Left ventricle myocardium inferior (tissue), 1 donor: ENCODE data around the gene CDC42EP1. TPM values are rescaled to one million over a fixed set of nuclear protein-coding genes. Genes with fewer than 3 reads are reported as not detected.

Source experiments
- DNase-seq: peaks from one replicate; pipeline ENCODE4 v3.0.0-alpha.2; 2020
- H3K27ac ChIP-seq: fragments of 200-600 bp; replicated peaks from 2 replicates; pipeline ENCODE4 v1.8.0; 2021
- H3K27me3 ChIP-seq: fragments of 200-600 bp; 2 replicates; pipeline ENCODE4 v1.8.0; 2021; ENCODE audit warnings: low read depth
- H3K36me3 ChIP-seq: fragments of 200-600 bp; 2 replicates; pipeline ENCODE4 v1.8.0; 2021
- H3K4me1 ChIP-seq: fragments of 200-600 bp; 2 replicates; pipeline ENCODE4 v1.8.0; 2021
- H3K4me3 ChIP-seq: fragments of 200-600 bp; 2 replicates; pipeline ENCODE4 v1.8.0; 2021; ENCODE audit warnings: mild to moderate bottlenecking, moderate library complexity
- H3K9me3 ChIP-seq: fragments of 200-600 bp; replicated peaks from 2 replicates; pipeline ENCODE4 v1.8.0; 2021
- intact Hi-C: fragments of 100-400 bp; cut with micrococcal nuclease; formaldehyde crosslinking; loops from one replicate; pipeline ENCODE4 v1.11.0; 2022
- total RNA-seq: library from RNA; stranded (reverse); fragmentation: NEBNext Ultra II Directional; extraction: Animal tissue kit (Norgen Biotek cat#: 25700); gene quantifications from one replicate; pipeline ENCODE4 v1.2.1, GENCODE V29; 2021
- TF ChIP-seq, protein P1 (sequence below): fragments of 200-600 bp; IDR thresholded peaks from 2 replicates; pipeline ENCODE4 v1.8.0; 2021; ENCODE audit warnings: antibody characterized with exemption, mild to moderate bottlenecking, borderline replicate concordance
- donor health status: DM: no; HTN: yes; CAD: no; lungs with severe emphysema.

CDC42EP1 gene
- total RNA-seq, 1 donor from 2014 or later = 17.7 TPM

DNA sequence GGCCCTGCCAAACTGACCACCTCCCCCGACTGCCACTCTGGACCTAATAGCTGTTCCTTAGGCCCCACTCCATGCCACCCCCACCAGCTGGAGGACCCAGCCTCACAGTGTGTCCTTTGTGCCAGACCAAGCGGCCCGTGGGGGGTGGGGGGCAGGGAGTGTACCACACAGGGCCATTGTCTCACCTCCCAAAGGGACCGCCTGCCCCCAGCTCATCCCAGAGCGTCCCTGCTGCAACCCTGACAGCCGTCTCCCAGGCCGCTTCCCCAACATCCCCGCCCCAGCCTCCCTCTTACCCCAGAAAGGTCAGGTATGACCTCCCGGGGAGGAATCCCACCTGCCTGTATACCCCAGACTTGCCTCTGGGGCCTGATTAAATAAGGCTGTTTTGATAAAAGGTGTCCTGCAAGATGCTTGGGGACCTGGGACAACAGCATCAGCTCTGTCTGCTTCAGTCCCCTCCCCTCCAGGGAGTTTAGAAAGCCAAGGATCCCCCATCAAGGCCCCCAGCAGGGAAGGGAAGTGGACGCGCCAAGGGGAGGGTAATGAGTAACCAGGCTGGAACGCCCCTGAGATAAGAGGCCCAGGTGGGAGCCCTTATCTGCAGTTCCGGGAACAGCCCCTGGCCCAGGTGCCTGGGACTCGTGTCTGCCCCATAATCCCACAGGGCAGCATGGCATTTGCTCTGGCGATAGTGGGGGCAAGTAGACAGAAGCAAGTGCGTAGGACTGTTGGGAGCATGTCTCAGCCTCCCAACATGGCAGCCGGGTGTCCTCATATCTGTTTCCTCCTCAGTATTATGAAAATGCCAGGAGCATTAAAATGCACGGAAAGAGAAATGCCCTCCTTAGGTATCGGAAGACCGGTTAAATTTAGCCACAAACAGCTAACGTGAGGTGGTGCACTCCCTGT is 9.0 kb downstream of the CDC42EP1 start:
- Histone ChIP-seq H3K4me3 (no peak overlapping the region), H3K27ac (peak overlapping the region; percentile 29), H3K4me1 (peaks cover 67% of the 10 kb centered on the region), H3K36me3 (peaks cover 25% of the 10 kb centered on the region), H3K27me3 (no peaks in the 10 kb centered on the region), H3K9me3 (no peaks in the 10 kb centered on the region)
- intact Hi-C loops = no loop called here
- DNase-seq = no peak
- TF ChIP-seq, protein P1, sequence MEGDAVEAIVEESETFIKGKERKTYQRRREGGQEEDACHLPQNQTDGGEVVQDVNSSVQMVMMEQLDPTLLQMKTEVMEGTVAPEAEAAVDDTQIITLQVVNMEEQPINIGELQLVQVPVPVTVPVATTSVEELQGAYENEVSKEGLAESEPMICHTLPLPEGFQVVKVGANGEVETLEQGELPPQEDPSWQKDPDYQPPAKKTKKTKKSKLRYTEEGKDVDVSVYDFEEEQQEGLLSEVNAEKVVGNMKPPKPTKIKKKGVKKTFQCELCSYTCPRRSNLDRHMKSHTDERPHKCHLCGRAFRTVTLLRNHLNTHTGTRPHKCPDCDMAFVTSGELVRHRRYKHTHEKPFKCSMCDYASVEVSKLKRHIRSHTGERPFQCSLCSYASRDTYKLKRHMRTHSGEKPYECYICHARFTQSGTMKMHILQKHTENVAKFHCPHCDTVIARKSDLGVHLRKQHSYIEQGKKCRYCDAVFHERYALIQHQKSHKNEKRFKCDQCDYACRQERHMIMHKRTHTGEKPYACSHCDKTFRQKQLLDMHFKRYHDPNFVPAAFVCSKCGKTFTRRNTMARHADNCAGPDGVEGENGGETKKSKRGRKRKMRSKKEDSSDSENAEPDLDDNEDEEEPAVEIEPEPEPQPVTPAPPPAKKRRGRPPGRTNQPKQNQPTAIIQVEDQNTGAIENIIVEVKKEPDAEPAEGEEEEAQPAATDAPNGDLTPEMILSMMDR = no peak

DNA sequence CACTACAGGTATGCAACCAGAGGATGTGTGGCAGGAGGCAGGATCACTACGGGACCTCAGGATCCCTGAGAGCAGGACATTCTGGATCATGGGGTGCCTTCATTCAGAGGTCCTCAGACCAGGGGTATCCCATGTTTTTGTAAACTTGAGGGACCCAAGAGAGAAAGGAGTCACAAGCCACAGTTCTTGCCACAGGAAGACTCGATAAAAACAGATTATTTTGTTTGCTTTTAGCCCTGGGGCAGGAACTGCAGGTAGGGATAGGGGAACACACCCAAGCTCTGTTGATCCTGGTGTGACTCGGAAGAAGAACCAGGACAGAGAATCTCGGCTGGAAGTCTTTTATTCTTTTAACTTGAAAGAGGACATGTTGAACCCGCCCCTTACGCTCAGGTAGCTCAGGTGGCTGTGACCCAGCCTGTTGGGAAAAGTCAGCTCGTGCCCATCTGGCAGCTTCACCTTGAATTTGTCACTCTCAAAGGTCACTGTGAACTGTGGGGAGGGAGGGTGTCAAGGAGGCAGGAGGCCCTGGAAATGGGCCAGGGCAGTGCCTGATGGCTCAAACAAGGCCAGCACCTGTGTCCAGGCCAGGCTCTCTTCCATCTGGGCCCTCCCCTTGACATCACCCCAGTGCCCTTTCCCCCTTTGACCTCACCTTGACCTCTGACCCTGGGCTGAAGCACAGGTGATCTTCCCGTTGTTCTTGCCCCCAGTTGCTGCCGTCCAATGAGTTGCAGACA is 9.8 kb downstream of the CDC42EP1 start:
- Histone ChIP-seq H3K4me3 (no peak overlapping the region), H3K36me3 (peaks cover 25% of the 10 kb centered on the region), H3K4me1 (peaks cover 59% of the 10 kb centered on the region), H3K9me3 (no peaks in the 10 kb centered on the region), H3K27ac (peak overlapping the region; percentile 29), H3K27me3 (no peaks in the 10 kb centered on the region)
- intact Hi-C loops = no loop called here
- TF ChIP-seq, protein P1 = no peak
- DNase-seq = no peak

DNA sequence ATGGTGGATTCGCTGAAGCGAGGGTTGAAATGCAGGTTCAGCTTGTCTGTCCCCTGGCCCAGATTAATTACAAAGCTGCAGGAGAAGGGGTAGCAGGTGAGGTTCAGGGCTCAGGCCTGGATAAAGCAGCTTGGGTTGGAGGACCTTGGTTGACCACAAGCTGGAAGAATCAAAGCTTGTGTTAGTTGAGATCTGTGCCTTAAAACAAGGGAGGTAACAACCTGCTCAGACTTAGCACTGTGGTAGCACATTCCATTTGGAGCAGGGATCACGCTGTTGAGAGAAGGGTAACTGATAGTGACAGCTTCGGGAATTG is 10.3 kb downstream of the CDC42EP1 start:
- Histone ChIP-seq H3K27me3 (no peaks in the 10 kb centered on the region), H3K27ac (no peak overlapping the region), H3K4me1 (peaks cover 54% of the 10 kb centered on the region), H3K36me3 (peaks cover 24% of the 10 kb centered on the region), H3K9me3 (no peaks in the 10 kb centered on the region), H3K4me3 (no peak overlapping the region)
- TF ChIP-seq, protein P1 = no peak
- intact Hi-C loops = no loop called here
- no peak for DNase-seq

DNA sequence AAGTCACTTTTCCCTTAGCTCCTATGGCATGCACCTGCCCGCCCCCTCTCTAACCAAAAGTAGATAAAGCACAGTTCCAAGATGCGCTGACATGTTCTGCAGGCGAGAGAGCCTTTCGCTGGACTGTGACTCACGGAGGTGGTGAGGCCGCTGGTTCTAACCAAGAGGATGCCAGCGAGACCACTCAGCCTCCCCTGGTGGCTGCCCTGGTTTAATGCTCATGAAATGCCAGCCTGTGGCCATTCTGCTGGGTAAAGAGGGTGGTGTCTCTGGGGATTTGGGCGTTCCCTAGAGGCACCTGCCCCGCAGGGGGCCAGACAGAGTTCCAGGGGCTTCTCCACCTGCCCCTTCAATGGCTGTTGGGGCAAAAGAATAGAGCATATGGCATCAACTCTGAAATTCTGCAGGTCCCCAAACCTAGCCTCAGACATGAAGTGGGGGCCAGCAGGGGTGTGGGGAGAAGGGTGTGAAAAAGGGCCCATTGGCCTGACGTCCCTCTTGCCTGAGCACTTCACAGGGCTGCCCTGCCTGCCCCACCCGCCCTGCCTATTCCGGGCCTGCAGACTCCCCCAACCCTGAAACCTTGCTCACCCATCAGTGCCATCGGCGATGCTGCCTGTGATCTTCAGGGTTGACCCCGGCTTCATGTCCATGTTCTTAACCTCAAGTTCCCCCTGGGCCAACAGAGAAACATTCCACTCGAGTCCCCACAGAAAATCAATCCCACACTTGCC is 11.1 kb downstream of the CDC42EP1 start:
- Histone ChIP-seq H3K4me3 (no peak overlapping the region), H3K36me3 (peaks cover 16% of the 10 kb centered on the region), H3K4me1 (peaks cover 45% of the 10 kb centered on the region), H3K27me3 (no peaks in the 10 kb centered on the region), H3K9me3 (no peaks in the 10 kb centered on the region), H3K27ac (no peak overlapping the region)
- intact Hi-C loops = no loop called here
- DNase-seq = no peak
- TF ChIP-seq, protein P1 = no peak

DNA sequence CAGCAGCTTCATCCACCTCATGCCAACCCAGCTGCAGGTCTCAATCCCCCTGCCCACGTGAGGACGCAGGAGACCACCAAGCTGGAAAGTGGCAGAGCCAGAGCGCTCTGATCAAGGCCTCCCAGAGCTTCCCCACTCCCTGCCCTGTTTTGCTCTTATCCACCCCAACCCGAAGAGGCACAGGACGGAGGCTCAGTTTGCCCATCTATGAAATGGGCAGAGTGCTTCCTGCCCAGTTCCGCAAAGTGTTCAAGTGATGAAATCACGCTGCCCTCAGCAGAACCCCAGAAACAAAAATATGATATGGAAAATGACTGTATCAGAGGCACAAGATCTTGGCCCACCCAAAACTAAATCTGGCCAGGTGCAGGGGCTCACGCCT is 11.7 kb downstream of the CDC42EP1 start:
- no peaks in the 10 kb centered on the region for H3K9me3 ChIP-seq
- peaks cover 40% of the 10 kb centered on the region for H3K4me1 ChIP-seq
- TF ChIP-seq, protein P1 = no peak
- intact Hi-C loops = no loop called here
- H3K27ac ChIP-seq = no peak overlapping the region
- H3K27me3 ChIP-seq = no peaks in the 10 kb centered on the region
- H3K4me3 ChIP-seq = no peak overlapping the region
- H3K36me3 ChIP-seq = peaks cover 10% of the 10 kb centered on the region
- DNase-seq = no peak
